K562 (cell line): ENCODE data around the gene PHF20. TPM values are rescaled to one million over a fixed set of nuclear protein-coding genes. Genes with fewer than 3 reads are reported as not detected.
A peak's percentile ranks its signal among the peaks of the same experiment; 100 is the strongest.

ENCODE experiments used
- ATAC-seq: fragments of 200-7000 bp; cut with Tn5 transposase; 3 replicates; pipeline ENCODE4 v1.9.1; 2020; ENCODE audit warnings: moderate library complexity
- BruUV-seq: library from RNA; stranded (reverse); fragments of 400-500 nt; replicated peaks from 2 replicates; lab custom pipeline; 2021; lab: Mats Ljungman, UMichigan
- CTCF ChIA-PET: fragments of 300-600 bp; formaldehyde crosslinking; extraction: SDS; loops from one replicate; lab custom pipeline; 2021; ENCODE audit warnings: low intra/inter-chr PET ratio; lab: Yijun Ruan, JAX
- POLR2A ChIA-PET: fragments of 300-600, 350-650 bp; sonication (Branson Sonifier 250); formaldehyde crosslinking; extraction: SDS; loops from one replicate; lab custom pipeline; 2021; ENCODE audit warnings: antibody characterized with exemption, inconsistent platforms; lab: Yijun Ruan, JAX
- DNase-seq, 4 experiments: peaks; one replicate each; pipeline versions ENCODE4 v3.0.0 to v3.0.0-alpha.2; 2011 to 2018; ENCODE audit warnings: low spot score in 3 of 4, mixed read lengths in 3 of 4; ENCODE audit errors: extremely low read depth in 1 of 4
- FAIRE-seq: peaks from 2 replicates; lab custom pipeline; 2011; peaks lifted over from hg19 to GRCh38; lab: Jason Lieb, UNC
- H2AFZ ChIP-seq: 2 replicates; pipeline ENCODE4 v1.6.0; 2011; ENCODE audit warnings: low read depth, low read length, control low read depth, inconsistent platforms
- H3K27ac ChIP-seq: fragments of 200-600 bp; 3 replicates; pipeline ENCODE4 v1.8.0; 2011; ENCODE audit warnings: low read depth, mild to moderate bottlenecking, control low read depth, inconsistent platforms, low read length, moderate library complexity, mixed read lengths; ENCODE audit errors: extremely low read depth
- H3K27me3 ChIP-seq, 2 experiments: fragments of 300-600 bp in 1 of 2; 2 replicates in 1 of 2; 3 replicates in 1 of 2; pipeline versions ENCODE4 v1.6.0 to v1.8.0; 2011; ENCODE audit warnings: inconsistent platforms in 2 of 2, low read length in 2 of 2, mild to moderate bottlenecking in 1 of 2, mixed read lengths in 1 of 2, moderate library complexity in 1 of 2; ENCODE audit not compliant: control insufficient read depth in 2 of 2, insufficient read depth in 2 of 2
- H3K36me3 ChIP-seq: fragments of 300-600 bp; 3 replicates; pipeline ENCODE4 v1.8.0; 2011; ENCODE audit warnings: mild to moderate bottlenecking, low read length, inconsistent platforms; ENCODE audit not compliant: control insufficient read depth, insufficient read depth
- H3K4me1 ChIP-seq, 2 experiments: fragments of 200-600 bp in 1 of 2; replicated peaks in 1 of 2; 2 replicates in 1 of 2; 3 replicates in 1 of 2; pipeline versions ENCODE4 v1.5.1 to v1.8.0; 2011; ENCODE audit warnings: inconsistent platforms in 2 of 2, low read length in 2 of 2, mild to moderate bottlenecking in 1 of 2, mixed read lengths in 1 of 2, moderate library complexity in 1 of 2; ENCODE audit not compliant: control insufficient read depth in 2 of 2, insufficient read depth in 2 of 2
- H3K4me2 ChIP-seq: 2 replicates; pipeline ENCODE4 v1.6.1; 2011; ENCODE audit warnings: low read length, control low read depth, inconsistent platforms, mixed read lengths; ENCODE audit not compliant: insufficient read depth
- H3K4me3 ChIP-seq: fragments of 200-600 bp; sonication (generic), shearing (Covaris generic); 2 replicates; pipeline ENCODE4 v1.5.1; 2016; ENCODE audit warnings: control low read depth, inconsistent platforms
- H3K79me2 ChIP-seq: fragments of 200-600 bp; 3 replicates; pipeline ENCODE4 v1.8.0; 2011; ENCODE audit warnings: low read length, inconsistent platforms; ENCODE audit not compliant: control insufficient read depth, insufficient read depth
- H3K9ac ChIP-seq, 2 experiments: 2 replicates each; pipeline versions ENCODE4 v1.6.0 to v1.6.1; 2011; ENCODE audit warnings: low read depth in 2 of 2, low read length in 2 of 2, control low read depth in 1 of 2, inconsistent platforms in 1 of 2, mild to moderate bottlenecking in 1 of 2, mixed read lengths in 1 of 2; ENCODE audit not compliant: insufficient read depth in 1 of 2
- H3K9me1 ChIP-seq: one replicate; pipeline ENCODE4 v1.6.0; 2011; ENCODE audit warnings: inconsistent platforms, mild to moderate bottlenecking, low read length, moderate library complexity; ENCODE audit not compliant: control insufficient read depth, insufficient read depth
- H3K9me3 ChIP-seq: replicated peaks from 2 replicates; pipeline ENCODE4 v1.5.1; 2011; ENCODE audit warnings: low read depth, low read length, inconsistent platforms; ENCODE audit not compliant: control insufficient read depth, insufficient read depth
- H4K20me1 ChIP-seq: replicated peaks from 2 replicates; pipeline ENCODE4 v1.6.1; 2011; ENCODE audit warnings: low read length, inconsistent platforms, mixed read lengths; ENCODE audit not compliant: control insufficient read depth, insufficient read depth
- ATF3 ChIP-seq, 2 experiments: fragments of 450-650 bp in 1 of 2; sonication (generic) in 1 of 2; formaldehyde crosslinking in 1 of 2; IDR thresholded peaks in 1 of 2; conservative IDR thresholded peaks in 1 of 2; 2 replicates each; pipeline versions ENCODE4 v1.6.1 to v1.8.1; 2016 to 2023; ENCODE audit warnings: mild to moderate bottlenecking in 2 of 2, moderate library complexity in 2 of 2, inconsistent platforms in 1 of 2, missing genetic modification reagents in 1 of 2
- C11orf30 ChIP-seq: fragments of 450-650 bp; IDR thresholded peaks from 2 replicates; pipeline ENCODE4 v1.6.1; 2016; ENCODE audit warnings: low read depth, mild to moderate bottlenecking
- EHMT2 ChIP-seq: fragments of 450-650 bp; IDR thresholded peaks from 2 replicates; pipeline ENCODE4 v1.6.1; 2018; ENCODE audit warnings: antibody characterized with exemption
- FOSL1 ChIP-seq: fragments of 200-800 bp; sonication (Bioruptor generic); conservative IDR thresholded peaks from 2 replicates; pipeline ENCODE4 v1.6.1; 2016; ENCODE audit warnings: missing genetic modification characterization, missing compliant biosample characterization
- JUND ChIP-seq, 2 experiments: IDR thresholded peaks; 2 replicates in 1 of 2; 3 replicates in 1 of 2; pipeline ENCODE4 v1.6.1; 2011; ENCODE audit warnings: borderline replicate concordance in 2 of 2, low read depth in 2 of 2, low read length in 2 of 2, improper control_type of control experiment in 1 of 2, missing biosample characterization in 1 of 2, missing genetic modification characterization in 1 of 2, missing genetic modification reagents in 1 of 2
- L3MBTL2 ChIP-seq: fragments of 450-650 bp; IDR thresholded peaks from 2 replicates; pipeline ENCODE4 v1.6.1; 2016; ENCODE audit warnings: mild to moderate bottlenecking, moderate library complexity
- MAFG ChIP-seq: fragments of 450-650 bp; conservative IDR thresholded peaks from 2 replicates; pipeline ENCODE4 v1.6.1; 2016; ENCODE audit warnings: missing genetic modification characterization, missing compliant biosample characterization
- MAFK ChIP-seq: IDR thresholded peaks from 2 replicates; pipeline ENCODE4 v1.6.1; 2011; ENCODE audit warnings: low read length, improper control_type of control experiment
- MTA2 ChIP-seq: fragments of 450-650 bp; IDR thresholded peaks from 2 replicates; pipeline ENCODE4 v1.6.1; 2016; ENCODE audit warnings: low read depth
- PATZ1 ChIP-seq: fragments of 250-450 bp; sonication (Bioruptor Pico); IDR thresholded peaks from 2 replicates; pipeline ENCODE4 v1.5.0; 2020; ENCODE audit warnings: mild to moderate bottlenecking, borderline replicate concordance
- POLR2G ChIP-seq: fragments of 200-400 bp; formaldehyde crosslinking; IDR thresholded peaks from 2 replicates; pipeline ENCODE4 v1.6.1; 2017; ENCODE audit warnings: low read depth, mild to moderate bottlenecking, antibody characterized with exemption, low read length, moderate library complexity
- SAFB2 ChIP-seq: fragments of 200-400 bp; formaldehyde crosslinking; IDR thresholded peaks from 2 replicates; pipeline ENCODE4 v1.6.1; 2018; ENCODE audit warnings: borderline replicate concordance, low read length, low read depth, moderate library complexity; ENCODE audit not compliant: severe bottlenecking
- ZNF121 ChIP-seq: sonication (generic); formaldehyde crosslinking; conservative IDR thresholded peaks from 2 replicates; pipeline ENCODE4 v1.8.0; 2022; ENCODE audit warnings: missing genetic modification reagents
- ZNF316 ChIP-seq: fragments of 450-650 bp; IDR thresholded peaks from 2 replicates; pipeline ENCODE4 v1.6.1; 2016
- ZNF79 ChIP-seq: fragments of 250-450 bp; sonication (Bioruptor Pico); IDR thresholded peaks from 2 replicates; pipeline ENCODE4 v1.4.0; 2020; ENCODE audit warnings: low read depth, mild to moderate bottlenecking, moderate library complexity
- WGBS: fragments of 100-300 bp; shearing (Covaris generic); methylation state at CpG from one replicate; pipeline ENCODE4 v1.1.6; 2016; ENCODE audit warnings: low coverage, mixed read lengths; ENCODE audit not compliant: insufficient coverage; ENCODE audit errors: missing lambda C conversion rate; 5-methylcytosine and 5-hydroxymethylcytosine counted together
- in situ Hi-C: fragments of 300-500 bp; cut with MboI; formaldehyde crosslinking; loops from 4 replicates; pipeline ENCODE4 v1.15.0; 2018; ENCODE audit warnings: inconsistent platforms, mixed read lengths
- intact Hi-C: fragments of 100-400 bp; cut with micrococcal nuclease; formaldehyde crosslinking; loops from 2 replicates; pipeline ENCODE4 v1.14.2; 2022
- polyA plus RNA-seq, 8 experiments: library from polyadenylated mRNA; depleted of rRNA in 4 of 8; stranded (reverse) in 5 of 8; unstranded in 3 of 8; fragments of >200 nt; fragmentation: Nextera tagmentation in 2 of 8; fragmentation: Illumina TruSeq in 1 of 8; extraction: Ambion mirVana in 2 of 8; extraction: Trizol in 1 of 8; gene quantifications; 2 replicates each; pipeline versions ENCODE4 v1.2.1 to v1.2.3, GENCODE V29; 2011 to 2014; ENCODE audit warnings: inconsistent platforms in 1 of 8, missing spikeins in 1 of 8
- total RNA-seq, 7 experiments: library from RNA; depleted of rRNA in 6 of 7; stranded (reverse); fragments of >200 nt in 6 of 7; fragmentation: Illumina TruSeq in 2 of 7; extraction: Trizol in 2 of 7; gene quantifications; 2 replicates each; pipeline versions ENCODE4 v1.2.1 to v1.2.3, GENCODE V29; 2011 to 2021; ENCODE audit warnings: low replicate concordance in 1 of 7
- TF ChIP-seq, protein P1 (sequence below), 2 experiments: fragments of 450-650 bp; conservative IDR thresholded peaks; 2 replicates each; pipeline ENCODE4 v1.6.1; 2017; ENCODE audit warnings: mild to moderate bottlenecking in 2 of 2, moderate library complexity in 2 of 2

Gene PHF20
- total and polyA plus RNA-seq, 9 of the 15 experiments (the other 6 are each of a cell fraction or from before 2014, with no cell fraction given) = 49.9 to 196 (median 70.7) TPM

DNA sequence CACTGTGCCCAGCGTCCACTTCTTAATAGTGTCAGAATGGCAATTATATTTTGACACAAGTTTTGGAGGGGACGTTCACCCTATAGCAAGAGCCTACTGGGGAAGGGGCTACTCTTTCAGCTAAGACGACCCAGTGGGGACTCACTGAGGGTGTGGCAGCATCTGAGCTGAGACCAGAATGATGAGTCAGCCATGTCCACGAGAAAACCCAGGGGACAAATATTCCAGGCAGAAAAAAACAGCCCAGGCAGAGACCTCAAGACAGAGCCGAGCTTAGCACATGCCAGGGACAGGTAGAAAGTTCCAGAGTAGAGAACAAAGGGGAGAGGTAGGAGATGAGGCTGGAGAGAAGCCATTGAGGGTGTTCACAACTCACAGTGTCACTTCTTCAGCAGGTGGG, 207.7 kb downstream of the PHF20 start:
- DNase-seq = peak in 3 of 4 experiments; percentile 21 to 31 (median 27)
- Histone ChIP-seq H3K79me2 (no peaks in the 10 kb centered on the region), H3K4me3 (no peak overlapping the region), H4K20me1 (no peaks in the 10 kb centered on the region), H2AFZ (peak overlapping the region; percentile 82), H3K27ac (no peak overlapping the region), H3K9me1 (peaks cover 3% of the 10 kb centered on the region), H3K9me3 (no peaks in the 10 kb centered on the region), H3K9ac (peak overlapping the region in 1 of 2 experiments; percentile 53; a peak in 2 of 4 replicates), H3K4me2 (0 out of 2 replicates have a peak overlapping the region, but pooled peaks have one; percentile 25), H3K27me3 (peaks cover 0 to 5% of the 10 kb centered on the region in 2 experiments; a peak in 1 of 5 replicates), H3K4me1 (peaks cover 0 to 11% of the 10 kb centered on the region in 2 experiments; a peak in 2 of 5 replicates), H3K36me3 (no peaks in the 10 kb centered on the region)
- ChIA-PET POLR2A (interaction anchor here (0.6 to 1.8 kb wide), 4 partner anchors 11 to 236 kb away, joined by 3 to 5 read pairs (median 3); partner anchors contain the start of gene CNBD2), CTCF (no interaction called here)
- peak; percentile 46 for ATAC-seq
- WGBS = 25% methylated on average over 5 of the region's 5 CpGs
- BruUV-seq = no TSS peak
- in situ Hi-C loops (loop anchor here (25.0 kb wide), 1 partner anchor 458 kb away; no protein-coding TSS in a partner anchor), intact Hi-C loops (no loop called here)
- peak; percentile 54 for FAIRE-seq
- TF ChIP-seq SAFB2 = no peak
- TF ChIP-seq POLR2G = no peak
- no peak for TF ChIP-seq ZNF79 (CRISPR knock-in tag)
- no peak for TF ChIP-seq EHMT2
- peak; percentile 76 for TF ChIP-seq MAFG (tag)
- TF ChIP-seq MAFK = peak; percentile 40; the same call in 1 of the 2 replicates
- no peak for TF ChIP-seq ZNF121 (CRISPR knock-in tag)
- peak; percentile 90 for TF ChIP-seq C11orf30
- TF ChIP-seq MTA2 = no peak
- TF ChIP-seq PATZ1 (CRISPR knock-in tag) = no peak
- TF ChIP-seq, protein P1, sequence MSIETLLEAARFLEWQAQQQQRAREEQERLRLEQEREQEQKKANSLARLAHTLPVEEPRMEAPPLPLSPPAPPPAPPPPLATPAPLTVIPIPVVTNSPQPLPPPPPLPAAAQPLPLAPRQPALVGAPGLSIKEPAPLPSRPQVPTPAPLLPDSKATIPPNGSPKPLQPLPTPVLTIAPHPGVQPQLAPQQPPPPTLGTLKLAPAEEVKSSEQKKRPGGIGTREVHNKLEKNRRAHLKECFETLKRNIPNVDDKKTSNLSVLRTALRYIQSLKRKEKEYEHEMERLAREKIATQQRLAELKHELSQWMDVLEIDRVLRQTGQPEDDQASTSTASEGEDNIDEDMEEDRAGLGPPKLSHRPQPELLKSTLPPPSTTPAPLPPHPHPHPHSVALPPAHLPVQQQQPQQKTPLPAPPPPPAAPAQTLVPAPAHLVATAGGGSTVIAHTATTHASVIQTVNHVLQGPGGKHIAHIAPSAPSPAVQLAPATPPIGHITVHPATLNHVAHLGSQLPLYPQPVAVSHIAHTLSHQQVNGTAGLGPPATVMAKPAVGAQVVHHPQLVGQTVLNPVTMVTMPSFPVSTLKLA (conservative IDR thresholded peaks at IDR 0.05) = no peak
- peak; percentile 27; the same call in 1 of the 2 replicates for TF ChIP-seq L3MBTL2
- TF ChIP-seq ATF3 (IDR thresholded peaks at IDR 0.05) = peak; percentile 67
- 0 out of 2 replicates have a peak, but pooled peaks have one; percentile 35 for TF ChIP-seq ATF3 (CRISPR knock-in tag; conservative IDR thresholded peaks at IDR 0.05)
- TF ChIP-seq FOSL1 = peak; percentile 43
- peak; percentile 89 for TF ChIP-seq ZNF316
- TF ChIP-seq JUND (IDR thresholded peaks at IDR 0.05; ENCODE audit: borderline replicate concordance, low read depth, low read length) = peak; percentile 67; the same call in 1 of the 2 replicates
- TF ChIP-seq JUND (tag; IDR thresholded peaks at IDR 0.05; ENCODE audit: borderline replicate concordance, low read depth, low read length) = no peak
